Sigmoid colon (tissue), 7 donors: ENCODE results near the gene CARD14. TPM values are rescaled to one million over a fixed set of nuclear protein-coding genes. Genes with fewer than 3 reads are reported as not detected.

ENCODE experiments used
- DNase-seq: peaks from one replicate; pipeline ENCODE4 v3.0.0-alpha.2; 2019
- H3K27ac ChIP-seq, 4 donors: fragments of 200-600 bp; sonication (generic); one replicate each; pipeline ENCODE4 v1.5.1; 2016 to 2019; ENCODE audit warnings: mild to moderate bottlenecking in 1 of 4
- H3K27me3 ChIP-seq, 3 donors: fragments of 200-600 bp; sonication (generic); one replicate each; pipeline ENCODE4 v1.5.1; 2019; ENCODE audit warnings: mild to moderate bottlenecking in 1 of 3
- H3K36me3 ChIP-seq, 4 donors: fragments of 200-600 bp; sonication (generic); one replicate each; pipeline ENCODE4 v1.5.1; 2016 to 2019
- H3K4me1 ChIP-seq, 4 donors: fragments of 200-600 bp; sonication (generic); one replicate each; pipeline ENCODE4 v1.5.1; 2017 to 2019
- H3K4me3 ChIP-seq, 4 donors: fragments of 200-600 bp; sonication (generic); one replicate each; pipeline ENCODE4 v1.5.1; 2017 to 2019; ENCODE audit warnings: mild to moderate bottlenecking in 2 of 4, moderate library complexity in 1 of 4
- H3K9me3 ChIP-seq, 4 donors: fragments of 200-600 bp in 3 of 4; sonication (generic) in 3 of 4; one replicate each; pipeline versions ENCODE4 v1.5.1 to v1.6.1; 2013 to 2019
- CTCF ChIP-seq, 4 experiments: fragments of 450-650 bp in 3 of 4; fragments of 200-600 bp in 1 of 4; IDR thresholded peaks; one replicate each; pipeline ENCODE4 v1.5.1; 2016 to 2019; ENCODE audit warnings: antibody characterized with exemption in 4 of 4, mild to moderate bottlenecking in 3 of 4, moderate library complexity in 2 of 4
- EP300 ChIP-seq, 4 donors: sonication (generic); formaldehyde crosslinking; IDR thresholded peaks; one replicate each; pipeline ENCODE4 v1.6.1; 2017; ENCODE audit warnings: antibody characterized with exemption in 4 of 4
- POLR2A ChIP-seq, 2 donors: fragments of 450-650 bp; IDR thresholded peaks; one replicate each; pipeline ENCODE4 v1.6.1; 2016; ENCODE audit warnings: antibody characterized with exemption in 2 of 2, mild to moderate bottlenecking in 2 of 2, moderate library complexity in 2 of 2
- POLR2AphosphoS5 ChIP-seq, 4 donors: sonication (generic); formaldehyde crosslinking; IDR thresholded peaks; one replicate each; pipeline ENCODE4 v1.6.1; 2017; ENCODE audit warnings: antibody characterized with exemption in 4 of 4
- WGBS, 2 donors: extraction: QIAGEN DNeasy Blood & Tissue Kit; methylation state at CpG; one replicate each; pipeline ENCODE4 v1.1.7; 2013; 5-methylcytosine and 5-hydroxymethylcytosine counted together
- intact Hi-C: fragments of 100-400 bp; cut with DNase I; formaldehyde crosslinking; loops from one replicate; pipeline ENCODE4 v1.15.1; 2023
- polyA plus RNA-seq, 3 donors: library from polyadenylated mRNA; stranded (reverse); fragments of 200-250 nt; gene quantifications; one replicate each; pipeline ENCODE4 v1.2.3, GENCODE V29; 2013
- total RNA-seq, 4 donors: library from RNA; depleted of rRNA; stranded (reverse); fragments of >200 nt; gene quantifications; one replicate each; pipeline ENCODE4 v1.1.0, GENCODE V29; 2016
- donor health status: healthy with polysubstance abuse.
- donor health status: Bipolar disorder and iron deficiency.
- donor health status: healthy.

The CARD14 gene
- total and polyA plus RNA-seq, 7 donors = 0.23 to 1.8 (median 1.5) TPM; not detected in 4

GRCh38 chr17:80180192-80180591 is 10.4 kb downstream of the CARD14 start:
- no peak for DNase-seq
- intact Hi-C loops = no loop called here
- H3K27me3 ChIP-seq = no peaks in the 10 kb centered on the region
- H3K36me3 ChIP-seq = no peaks in the 10 kb centered on the region
- H3K4me1 ChIP-seq = no peaks in the 10 kb centered on the region
- TF ChIP-seq CTCF (IDR thresholded peaks at IDR 0.05) (no peak), EP300 (IDR thresholded peaks at IDR 0.05) (no peak), POLR2A (IDR thresholded peaks at IDR 0.05) (no peak), POLR2AphosphoS5 (IDR thresholded peaks at IDR 0.05) (no peak)
- no peaks in the 10 kb centered on the region for H3K9me3 ChIP-seq
- H3K4me3 ChIP-seq = no peak overlapping the region
- H3K27ac ChIP-seq = no peak overlapping the region
- 88% methylated on average over 14 of the region's 14 CpGs for WGBS, 2 donors

- no peak for DNase-seq
- H3K27ac ChIP-seq = no peak overlapping the region
- no peaks in the 10 kb centered on the region for H3K4me1 ChIP-seq
- H3K9me3 ChIP-seq = no peaks in the 10 kb centered on the region
- H3K4me3 ChIP-seq = no peak overlapping the region
- intact Hi-C loops = no loop called here
- no peaks in the 10 kb centered on the region for H3K36me3 ChIP-seq
- H3K27me3 ChIP-seq = no peaks in the 10 kb centered on the region
- TF ChIP-seq EP300 (IDR thresholded peaks at IDR 0.05) (no peak), CTCF (IDR thresholded peaks at IDR 0.05) (no peak), POLR2A (IDR thresholded peaks at IDR 0.05) (no peak), POLR2AphosphoS5 (IDR thresholded peaks at IDR 0.05) (no peak)
- WGBS, 2 donors = 91 to 92% methylated on average over 17 of the region's 17 CpGs
Measured at GRCh38 chr17:80181431-80181830, 11.6 kb downstream of the CARD14 start.

GRCh38 chr17:80182118-80182844 is 12.5 kb downstream of the CARD14 start:
- H3K9me3 ChIP-seq = no peaks in the 10 kb centered on the region
- no peaks in the 10 kb centered on the region for H3K4me1 ChIP-seq
- intact Hi-C loops = no loop called here
- no peak overlapping the region for H3K27ac ChIP-seq
- no peak for DNase-seq
- TF ChIP-seq POLR2A (IDR thresholded peaks at IDR 0.05) = no peak
- TF ChIP-seq POLR2AphosphoS5 (IDR thresholded peaks at IDR 0.05) = no peak
- no peak for TF ChIP-seq CTCF (IDR thresholded peaks at IDR 0.05)
- TF ChIP-seq EP300 (IDR thresholded peaks at IDR 0.05) = no peak
- H3K36me3 ChIP-seq = no peaks in the 10 kb centered on the region
- H3K27me3 ChIP-seq = no peaks in the 10 kb centered on the region
- WGBS, 2 donors = 90 to 91% methylated on average over 30 of the region's 30 CpGs
- no peak overlapping the region for H3K4me3 ChIP-seq

- H3K27ac ChIP-seq = no peak overlapping the region
- 94 to 95% methylated on average over 12 of the region's 12 CpGs for WGBS, 2 donors
- no peaks in the 10 kb centered on the region for H3K4me1 ChIP-seq
- no peaks in the 10 kb centered on the region for H3K27me3 ChIP-seq
- intact Hi-C loops = no loop called here
- no peak for DNase-seq
- H3K36me3 ChIP-seq = no peaks in the 10 kb centered on the region
- no peaks in the 10 kb centered on the region for H3K9me3 ChIP-seq
- no peak overlapping the region for H3K4me3 ChIP-seq
- no peak for TF ChIP-seq CTCF (IDR thresholded peaks at IDR 0.05)
- TF ChIP-seq EP300 (IDR thresholded peaks at IDR 0.05) = no peak
- no peak for TF ChIP-seq POLR2A (IDR thresholded peaks at IDR 0.05)
- TF ChIP-seq POLR2AphosphoS5 (IDR thresholded peaks at IDR 0.05) = no peak
Measured at GRCh38 chr17:80182845-80183223, 13.0 kb downstream of the CARD14 start.
